Left lung (tissue), 10 donors: ENCODE results near the gene CUX1. TPM values are rescaled to one million over a fixed set of nuclear protein-coding genes. Genes with fewer than 3 reads are reported as not detected.

Source experiments
- ATAC-seq: fragments of 200-7000 bp; cut with Tn5 transposase; one replicate; pipeline ENCODE4 v1.9.1; 2020; ENCODE audit warnings: moderate library complexity
- DNase-seq, 4 donors: peaks; one replicate each; pipeline ENCODE4 v3.0.0-alpha.2; 2013 to 2020
- H3K27ac ChIP-seq, 2 donors: fragments of 200-600 bp; sonication (generic) in 1 of 2; one replicate each; pipeline versions ENCODE4 v1.5.0 to v1.8.0; 2020 to 2021
- H3K27me3 ChIP-seq, 2 donors: fragments of 200-600 bp; sonication (generic) in 1 of 2; one replicate each; pipeline versions ENCODE4 v1.5.0 to v1.8.0; 2020 to 2021
- H3K36me3 ChIP-seq, 2 donors: fragments of 200-600 bp; sonication (generic) in 1 of 2; one replicate each; pipeline versions ENCODE4 v1.5.0 to v1.8.0; 2020 to 2021
- H3K4me1 ChIP-seq, 2 donors: fragments of 200-600 bp; one replicate each; pipeline ENCODE4 v1.8.0; 2021
- H3K4me3 ChIP-seq, 2 donors: fragments of 200-600 bp; sonication (generic) in 1 of 2; one replicate each; pipeline versions ENCODE4 v1.5.0 to v1.8.0; 2020 to 2021; ENCODE audit warnings: mild to moderate bottlenecking in 1 of 2
- H3K9me3 ChIP-seq, 2 donors: fragments of 200-600 bp; sonication (generic) in 1 of 2; one replicate each; pipeline versions ENCODE4 v1.5.0 to v1.8.0; 2020 to 2021
- CTCF ChIP-seq, 2 donors: fragments of 200-600 bp; sonication (generic) in 1 of 2; IDR thresholded peaks; one replicate each; pipeline versions ENCODE4 v1.5.0 to v1.8.0; 2021; ENCODE audit warnings: antibody characterized with exemption in 2 of 2
- intact Hi-C, 2 donors: fragments of 100-400 bp; cut with DNase I; formaldehyde crosslinking; loops; one replicate each; pipeline versions ENCODE4 v1.11.2 to v1.14.2; 2022
- polyA plus RNA-seq, 6 donors: library from polyadenylated mRNA; unstranded; fragments of 120-200 nt; gene quantifications; one replicate each; pipeline ENCODE4 v1.2.1, GENCODE V29; 2013; ENCODE audit not compliant: insufficient read length in 6 of 6
- total RNA-seq, 2 donors: library from RNA; stranded (reverse); fragmentation: NEBNext Ultra II Directional; extraction: Animal tissue kit (Norgen Biotek cat#: 25700); gene quantifications; one replicate each; pipeline ENCODE4 v1.2.1, GENCODE V29; 2021
- donor health status: DM: no; HTN: yes; CAD: no.
- donor health status: DM: no; HTN: no; CAD: no.

CUX1 gene
- total and polyA plus RNA-seq, 8 donors, result 86.4 to 157 (median 96.4) TPM

GRCh38 chr7:101941481-101942383 is 124.3 kb downstream of the CUX1 start:
- DNase-seq, result no peak
- no peak for TF ChIP-seq CTCF (IDR thresholded peaks at IDR 0.05)
- Histone ChIP-seq H3K4me1 (peaks cover 15 to 36% of the 10 kb centered on the region in 2 donors), H3K36me3 (no peaks in the 10 kb centered on the region), H3K9me3 (no peaks in the 10 kb centered on the region), H3K27me3 (no peaks in the 10 kb centered on the region), H3K27ac (peak overlapping the region; percentile 20 to 55), H3K4me3 (no peak overlapping the region)
- ATAC-seq, result peak; percentile 86
- intact Hi-C loops, result no loop called here

- intact Hi-C loops, result no loop called here
- peak overlapping the region; percentile 20 to 55 for H3K27ac ChIP-seq
These were observed 125.3 kb downstream of the CUX1 start for GRCh38 chr7:101942603-101943210.

GRCh38 chr7:101943306-101943705 is 125.9 kb downstream of the CUX1 start:
- TF ChIP-seq CTCF (IDR thresholded peaks at IDR 0.05), result no peak
- intact Hi-C loops, result no loop called here
- Histone ChIP-seq H3K36me3 (no peaks in the 10 kb centered on the region), H3K4me3 (no peak overlapping the region), H3K27me3 (no peaks in the 10 kb centered on the region), H3K4me1 (peaks cover 23 to 44% of the 10 kb centered on the region in 2 donors), H3K27ac (no peak overlapping the region), H3K9me3 (no peaks in the 10 kb centered on the region)
- DNase-seq (no peak), ATAC-seq (no peak)

More at GRCh38 chr7:101942603-101943210, 125.3 kb downstream of the CUX1 start:
- H3K36me3 ChIP-seq, result no peaks in the 10 kb centered on the region
- no peaks in the 10 kb centered on the region for H3K9me3 ChIP-seq
- no peak for TF ChIP-seq CTCF (IDR thresholded peaks at IDR 0.05)
- no peak for ATAC-seq
- H3K4me3 ChIP-seq, result no peak overlapping the region
- H3K27me3 ChIP-seq, result no peaks in the 10 kb centered on the region
- no peak for DNase-seq
- H3K4me1 ChIP-seq, result peaks cover 20 to 40% of the 10 kb centered on the region in 2 donors

GRCh38 chr7:101943889-101944600 is 126.6 kb downstream of the CUX1 start:
- peaks cover 23 to 48% of the 10 kb centered on the region in 2 donors for H3K4me1 ChIP-seq
- no peak for TF ChIP-seq CTCF (IDR thresholded peaks at IDR 0.05)
- H3K4me3 ChIP-seq, result no peak overlapping the region
- DNase-seq (no peak), ATAC-seq (no peak)
- no peak overlapping the region for H3K27ac ChIP-seq
- H3K9me3 ChIP-seq, result no peaks in the 10 kb centered on the region
- no peaks in the 10 kb centered on the region for H3K36me3 ChIP-seq
- H3K27me3 ChIP-seq, result no peaks in the 10 kb centered on the region
- intact Hi-C loops, result no loop called here

GRCh38 chr7:101944611-101945010 is 127.2 kb downstream of the CUX1 start:
- Histone ChIP-seq H3K9me3 (no peaks in the 10 kb centered on the region), H3K27me3 (no peaks in the 10 kb centered on the region), H3K27ac (no peak overlapping the region), H3K4me1 (peaks cover 23 to 48% of the 10 kb centered on the region in 2 donors), H3K4me3 (no peak overlapping the region), H3K36me3 (no peaks in the 10 kb centered on the region)
- ATAC-seq (no peak), DNase-seq (no peak)
- TF ChIP-seq CTCF (IDR thresholded peaks at IDR 0.05), result no peak
- intact Hi-C loops, result no loop called here
